ENCODE measurements around the gene CCDC88B. TPM values are rescaled to one million over a fixed set of nuclear protein-coding genes. Genes with fewer than 3 reads are reported as not detected.
A peak's percentile ranks its signal among the peaks of the same experiment; 100 is the strongest.

The CCDC88B gene
- total RNA-seq, 1 donor from 2014 or later, result 25.8 TPM

DNA sequence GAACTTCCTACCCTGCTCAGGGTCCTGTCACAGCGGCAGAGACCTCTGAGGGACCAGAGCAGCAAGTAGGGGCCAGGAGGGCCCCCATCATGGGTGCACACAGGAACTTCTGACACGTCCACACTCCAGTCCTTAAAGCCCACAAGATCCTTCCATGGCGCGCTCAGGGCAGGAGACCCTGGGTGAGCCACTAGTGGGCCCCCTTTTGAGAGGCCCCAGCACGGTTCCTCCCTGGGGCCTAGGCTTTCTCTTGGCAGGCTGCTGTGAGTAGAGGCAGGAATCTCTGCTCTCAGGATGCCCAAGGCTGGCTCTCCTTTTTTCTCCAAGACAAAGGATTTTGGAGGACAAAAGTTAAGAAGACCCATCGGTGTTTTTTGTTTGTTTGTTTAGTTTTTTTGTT is 41.3 kb downstream of the CCDC88B start:
- no peak for DNase-seq (ENCODE audit: low spot score)

DNA sequence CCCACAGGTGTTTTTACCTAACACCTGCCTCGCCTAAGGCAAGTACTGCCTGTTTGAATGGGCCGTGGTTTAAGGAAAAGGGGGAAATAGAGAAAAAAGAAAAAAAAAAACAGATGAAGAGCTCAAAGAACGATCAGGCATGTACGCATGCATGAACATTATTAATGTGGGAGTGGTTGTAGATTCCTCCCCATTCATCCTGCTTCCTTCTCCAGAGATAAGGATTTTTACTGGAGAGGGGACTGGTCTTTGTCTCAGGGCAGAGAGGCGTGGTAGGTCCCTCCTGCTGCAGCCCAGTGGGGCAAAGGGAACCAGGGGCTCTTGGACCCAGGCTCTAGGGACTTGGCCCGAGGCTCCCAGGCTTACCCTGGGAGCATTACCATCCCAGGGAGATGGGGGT is 42.0 kb downstream of the CCDC88B start:
- no peak for DNase-seq (ENCODE audit: low spot score)

DNA sequence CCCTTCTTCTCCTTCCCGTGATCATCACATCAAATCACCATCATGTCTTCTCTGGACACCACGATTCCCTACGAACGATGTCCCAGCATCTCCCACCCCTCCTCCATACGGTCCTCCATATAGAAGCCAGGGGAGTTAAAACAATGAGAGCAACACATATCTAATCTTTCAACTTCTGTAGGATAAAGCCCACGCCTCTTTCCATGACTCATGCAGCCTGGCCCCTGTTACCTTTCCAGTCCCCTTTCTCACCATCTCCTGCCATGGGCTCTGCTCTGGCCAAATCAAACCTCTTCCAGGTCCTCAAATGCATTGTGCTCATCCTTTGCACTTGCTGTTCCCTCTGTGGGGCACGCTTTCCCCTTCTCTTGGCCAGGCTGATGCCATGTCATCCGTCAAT is 42.6 kb downstream of the CCDC88B start:
- no peak for DNase-seq (ENCODE audit: low spot score)

DNA sequence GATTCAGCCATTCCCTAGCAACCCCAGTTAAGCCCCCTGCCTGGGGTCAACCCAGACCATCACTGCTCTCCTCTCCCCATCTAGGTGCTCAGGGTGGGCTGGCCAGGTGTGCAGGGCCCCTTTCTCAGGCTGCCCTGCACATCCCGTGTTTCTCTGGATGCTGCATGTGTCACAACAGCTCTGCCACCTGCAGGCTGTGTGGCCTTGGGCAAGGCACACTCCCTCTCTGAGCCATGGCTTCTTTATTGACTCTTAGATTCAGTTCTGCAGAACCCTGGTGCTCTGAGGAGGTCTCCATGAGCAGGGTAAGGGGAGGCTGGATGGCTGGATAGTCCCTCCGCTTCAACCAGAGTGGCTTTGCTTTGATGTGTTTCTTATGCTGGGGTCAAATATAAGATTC is 43.6 kb downstream of the CCDC88B start:
- DNase-seq (ENCODE audit: low spot score), result no peak

DNA sequence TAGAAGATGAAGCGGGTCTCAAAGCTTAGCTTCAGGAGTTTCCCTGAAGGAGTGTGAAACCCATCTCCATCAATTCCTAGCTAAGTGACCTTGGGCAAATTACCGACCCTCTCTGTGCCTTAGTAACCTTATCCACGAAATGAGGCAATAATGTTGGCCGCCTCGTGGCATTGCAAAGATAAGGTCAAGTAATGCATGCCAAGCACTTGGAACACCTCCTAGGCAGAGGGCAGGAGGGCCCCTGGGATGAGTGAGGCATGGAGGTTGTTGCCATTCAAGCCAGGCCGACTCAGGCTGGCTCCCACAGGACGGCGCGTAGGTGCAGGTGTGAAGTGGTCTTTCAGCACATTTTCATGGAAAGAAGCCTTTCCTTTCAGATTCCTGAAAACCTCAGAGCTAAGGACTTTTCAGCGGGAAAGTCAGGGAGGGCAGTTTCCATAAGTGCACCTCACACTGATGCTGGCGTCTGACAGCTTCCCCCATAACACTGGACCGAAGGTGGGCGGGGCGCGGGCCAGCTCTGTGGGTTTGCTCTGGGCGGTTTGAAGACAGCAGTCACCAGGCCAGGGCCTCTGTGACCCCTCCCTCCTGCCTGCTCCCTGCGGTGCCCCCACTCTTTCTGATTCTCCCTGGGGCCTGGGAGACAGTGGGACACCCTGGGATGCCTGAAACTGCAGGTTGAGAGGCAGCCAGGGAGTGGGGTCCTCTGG is 44.2 kb downstream of the CCDC88B start:
- DNase-seq (ENCODE audit: low spot score), result no peak

DNA sequence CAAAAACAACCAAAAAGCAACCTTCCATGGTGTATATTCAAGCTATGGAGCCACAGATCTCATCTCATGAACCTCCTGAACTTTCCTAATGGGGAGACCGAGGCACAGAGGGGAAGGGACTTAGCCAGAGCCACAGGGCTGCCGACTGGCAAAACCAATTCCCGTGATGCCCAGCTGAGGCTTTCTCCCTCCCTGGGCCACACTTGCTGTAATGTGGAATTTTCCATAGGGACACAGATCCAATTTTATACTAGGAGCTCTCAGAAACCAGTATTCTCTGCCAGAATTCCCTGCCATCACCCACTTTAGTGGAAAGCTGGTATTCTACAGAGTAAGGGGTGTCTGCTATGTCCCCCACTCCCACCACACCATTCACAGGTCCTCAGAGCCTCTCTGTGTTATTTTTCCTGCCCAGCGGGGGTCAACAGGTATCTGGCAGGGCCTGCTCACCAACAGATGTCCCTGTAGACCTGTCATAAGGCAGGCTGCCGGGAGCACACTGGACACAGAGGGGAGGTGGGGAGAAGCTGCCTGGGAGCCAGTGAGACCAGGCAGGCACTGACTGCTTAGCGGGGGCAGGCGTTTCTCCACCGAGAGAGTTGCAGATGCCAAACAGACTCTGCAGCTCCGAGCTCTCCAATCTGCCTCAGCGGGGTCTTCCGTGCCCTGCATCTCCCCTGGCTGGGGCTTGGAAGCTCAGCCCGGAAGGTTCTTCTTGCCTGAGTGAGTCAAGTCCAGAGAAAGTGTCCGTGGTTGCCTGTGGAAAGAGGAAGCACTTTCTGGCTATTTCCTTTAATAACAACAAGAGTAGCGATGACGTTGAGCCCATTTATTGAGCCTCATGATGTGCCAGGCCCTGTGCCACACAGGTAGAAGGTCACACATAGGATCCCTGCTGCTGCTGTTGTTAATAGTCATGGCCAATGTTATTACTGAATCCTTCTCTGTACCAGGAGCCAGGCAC is 45.3 kb downstream of the CCDC88B start:
- peak; percentile 14 for DNase-seq (ENCODE audit: low spot score)

DNA sequence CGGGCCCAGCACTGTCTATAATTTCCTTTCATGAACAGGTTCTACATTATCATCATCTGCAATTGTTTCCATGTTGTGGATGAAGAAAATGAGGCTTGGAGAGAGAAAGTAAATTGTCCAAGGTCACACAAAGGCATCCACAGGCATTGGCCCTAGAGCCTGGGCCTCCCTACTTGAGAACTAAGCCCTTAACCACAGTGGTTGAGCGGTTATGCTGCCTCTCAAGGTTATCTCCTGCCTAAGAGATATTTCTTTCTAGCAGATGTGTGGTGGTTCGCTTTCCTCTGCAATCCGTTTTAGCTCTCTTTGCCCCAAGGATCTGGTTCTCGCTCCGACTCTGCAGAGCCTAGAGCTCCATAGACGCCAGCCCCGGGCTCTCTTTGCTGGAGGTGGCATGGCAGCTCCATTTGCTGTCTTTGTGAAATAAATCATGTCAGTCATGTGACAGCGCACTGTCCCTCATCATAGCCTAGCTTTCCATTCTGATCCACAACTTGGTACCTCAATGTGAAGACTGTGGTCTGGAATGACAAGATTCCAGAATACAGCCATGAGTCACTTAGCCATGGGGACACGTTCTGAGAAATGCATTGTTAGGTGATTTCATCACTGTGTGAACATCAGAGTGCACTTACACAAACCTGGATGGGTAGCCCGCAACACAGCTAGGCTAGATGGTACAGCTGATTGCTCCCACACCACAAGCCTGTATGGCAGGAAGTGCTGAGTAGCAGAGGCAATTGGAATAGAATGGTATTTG is 46.1 kb downstream of the CCDC88B start:
- DNase-seq (ENCODE audit: low spot score), result no peak

DNA sequence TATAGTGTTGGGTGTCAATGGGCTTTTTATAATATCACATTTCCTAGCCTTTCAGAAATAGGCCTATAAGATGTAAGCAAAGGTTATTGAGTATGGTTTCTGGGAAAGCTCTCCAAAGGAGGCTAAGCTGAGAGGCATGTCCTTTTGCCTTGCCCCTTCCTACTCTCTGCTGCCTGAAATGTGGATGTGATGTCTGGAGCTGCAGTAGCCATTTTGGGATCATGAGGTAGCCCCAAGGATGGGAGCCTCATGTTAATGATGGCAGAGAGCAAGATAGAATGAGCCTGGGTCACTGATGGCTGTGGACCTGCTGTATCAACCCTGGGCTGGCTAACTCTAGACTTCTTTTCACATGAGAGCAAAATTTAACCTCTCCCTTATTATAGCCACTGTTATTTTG is 47.9 kb downstream of the CCDC88B start:
- no peak for DNase-seq (ENCODE audit: low spot score)

DNA sequence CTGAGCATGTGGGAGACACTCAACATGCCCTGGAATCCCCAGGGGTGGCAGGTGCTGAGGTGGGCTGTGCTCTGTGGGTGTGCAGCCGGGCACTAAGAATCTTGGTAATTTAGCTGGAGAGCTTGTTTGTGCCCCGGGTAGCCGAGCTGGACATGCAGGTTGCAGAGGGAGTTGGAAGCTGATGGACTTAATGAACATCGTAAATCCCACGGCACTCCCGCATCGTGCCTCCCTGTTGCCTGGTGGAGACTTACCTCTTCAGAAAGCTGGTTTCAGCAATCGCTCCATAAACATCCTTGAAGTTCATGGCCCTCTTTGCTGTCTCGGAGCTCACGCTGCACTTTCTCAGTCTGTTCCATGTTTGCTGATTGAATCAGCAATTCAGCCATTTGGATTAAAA is 48.9 kb downstream of the CCDC88B start:
- DNase-seq (ENCODE audit: low spot score), result no peak

DNA sequence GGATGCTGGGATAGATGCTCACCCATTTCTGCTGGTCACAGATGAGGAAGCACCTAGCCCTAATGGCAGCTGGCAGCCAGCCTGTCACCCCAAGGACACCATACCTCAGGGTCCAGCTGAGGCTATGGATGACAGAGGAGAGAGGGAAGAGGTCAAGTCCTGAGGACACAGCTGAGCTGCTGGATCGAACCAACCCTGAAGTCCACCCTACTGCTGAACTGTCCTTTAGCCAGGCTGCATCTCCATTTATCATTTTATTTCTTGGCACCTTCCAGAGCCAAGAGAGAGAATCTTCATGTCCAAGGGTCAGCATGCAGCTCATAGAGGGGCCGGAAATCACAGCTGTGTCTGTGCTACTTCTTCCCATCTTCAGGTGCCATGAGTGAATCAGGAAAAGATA is 49.8 kb downstream of the CCDC88B start:
- DNase-seq (ENCODE audit: low spot score), result no peak

DNA sequence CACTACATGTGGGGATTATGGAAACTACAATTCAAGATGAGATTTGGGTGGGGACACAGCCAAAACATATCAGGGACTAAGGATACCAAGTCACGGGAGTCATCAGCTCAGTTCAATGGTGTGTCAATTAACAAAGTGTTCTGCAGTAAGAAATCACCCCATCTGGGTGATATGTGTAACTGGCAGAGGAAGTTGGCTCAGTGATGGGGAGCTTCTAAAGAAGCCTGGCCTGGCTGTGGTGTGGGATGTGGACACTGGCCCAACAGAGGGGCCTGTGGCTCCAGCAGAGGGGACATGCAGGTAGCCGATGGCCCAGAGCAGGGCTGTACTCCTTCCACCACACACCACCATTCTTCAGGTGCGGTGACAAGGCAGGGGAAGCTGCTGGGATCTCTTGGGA is 50.6 kb downstream of the CCDC88B start:
- no peak for DNase-seq (ENCODE audit: low spot score)

DNA sequence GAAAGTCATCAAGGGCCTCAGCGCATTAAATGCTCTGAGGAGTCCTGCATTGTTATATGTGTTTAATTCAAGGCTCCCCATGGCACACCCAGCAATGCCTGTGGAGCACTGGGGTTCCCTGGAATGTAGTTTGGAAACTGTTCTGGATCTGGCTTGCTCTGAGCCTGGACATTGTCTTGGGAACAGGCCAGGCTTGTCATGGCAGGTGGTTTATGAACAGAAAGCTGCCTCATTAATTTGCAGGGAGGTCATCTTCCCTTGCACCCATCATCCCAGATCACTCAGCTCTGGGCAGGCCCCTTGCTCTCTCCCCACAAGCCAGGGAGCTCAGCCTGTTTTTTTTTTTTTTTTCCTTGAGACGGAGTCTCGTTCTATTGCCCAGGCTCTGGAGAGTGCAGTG is 51.8 kb downstream of the CCDC88B start:
- no peak for DNase-seq (ENCODE audit: low spot score)

DNA sequence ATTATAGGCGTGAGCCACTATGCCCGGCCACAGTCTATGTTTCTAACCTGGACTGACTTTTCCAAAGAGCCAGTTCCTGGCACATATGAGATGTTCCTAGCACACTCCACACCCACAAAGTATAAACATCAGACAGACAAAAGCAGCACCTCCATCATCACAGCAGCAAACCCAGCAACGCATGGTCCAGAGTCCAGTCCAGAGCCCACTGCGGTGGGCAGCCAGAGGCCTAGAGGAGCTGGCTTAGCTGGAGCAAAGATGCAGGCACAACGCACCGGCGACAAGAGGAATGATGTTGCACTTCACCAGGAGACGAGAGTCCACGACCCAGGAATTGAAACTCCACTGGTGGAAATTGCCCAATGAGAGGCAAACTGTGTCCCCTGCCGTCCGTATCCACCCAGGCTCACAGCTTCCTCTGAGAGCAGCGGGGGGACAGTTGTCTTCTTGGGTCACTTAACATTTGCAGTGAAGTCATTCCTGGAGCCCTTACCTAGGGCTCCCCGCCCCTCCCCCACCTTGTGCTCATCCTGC is 55.6 kb downstream of the CCDC88B start:
- no peak for DNase-seq (ENCODE audit: low spot score)

DNA sequence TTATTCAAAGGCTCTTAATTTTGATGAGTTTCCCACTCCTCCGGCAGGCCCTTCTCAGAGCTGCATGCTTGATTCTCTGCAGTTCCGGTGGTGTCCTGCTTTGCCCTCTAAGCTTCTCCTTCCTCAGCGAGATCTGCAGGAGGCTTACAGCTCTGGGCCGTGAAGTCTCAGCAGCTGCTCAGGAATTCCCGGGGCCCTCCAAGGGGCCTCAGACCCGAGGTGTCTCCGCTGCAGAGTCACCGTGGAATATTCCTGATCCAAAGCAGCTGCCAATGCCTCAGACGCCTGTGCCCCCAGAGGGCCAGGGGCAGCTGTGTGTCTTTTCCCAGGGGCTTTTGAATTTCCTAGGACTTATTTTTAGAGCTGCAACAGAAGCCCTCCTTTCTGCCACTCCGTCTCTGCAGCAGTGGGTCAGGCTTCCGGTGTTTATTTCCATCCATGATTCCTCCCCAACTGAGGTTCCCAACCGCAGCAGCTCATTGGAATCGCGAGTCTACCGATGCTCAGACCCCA is 56.1 kb downstream of the CCDC88B start:
- no peak for DNase-seq (ENCODE audit: low spot score)

DNA sequence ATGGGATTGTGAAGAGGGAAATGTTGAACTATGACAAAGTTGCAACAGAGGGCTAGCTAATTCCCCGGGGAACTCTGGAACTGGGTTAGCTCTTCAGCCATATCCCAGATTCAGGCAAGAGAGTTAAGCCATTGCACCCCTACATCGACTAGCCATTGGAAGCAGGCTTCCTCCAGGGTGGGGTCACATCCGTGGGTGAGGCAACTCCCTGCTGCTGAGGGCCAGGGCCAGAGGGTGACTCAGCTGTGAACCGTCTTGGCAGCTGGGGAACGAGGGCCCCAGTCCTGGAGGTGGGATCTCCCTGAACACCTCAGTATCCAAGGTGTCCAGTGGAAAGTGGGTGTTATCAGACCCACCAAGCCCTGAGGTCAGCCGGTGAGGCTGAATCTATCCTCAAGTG is 60.1 kb downstream of the CCDC88B start:
- no peak for DNase-seq (ENCODE audit: low spot score)

DNA sequence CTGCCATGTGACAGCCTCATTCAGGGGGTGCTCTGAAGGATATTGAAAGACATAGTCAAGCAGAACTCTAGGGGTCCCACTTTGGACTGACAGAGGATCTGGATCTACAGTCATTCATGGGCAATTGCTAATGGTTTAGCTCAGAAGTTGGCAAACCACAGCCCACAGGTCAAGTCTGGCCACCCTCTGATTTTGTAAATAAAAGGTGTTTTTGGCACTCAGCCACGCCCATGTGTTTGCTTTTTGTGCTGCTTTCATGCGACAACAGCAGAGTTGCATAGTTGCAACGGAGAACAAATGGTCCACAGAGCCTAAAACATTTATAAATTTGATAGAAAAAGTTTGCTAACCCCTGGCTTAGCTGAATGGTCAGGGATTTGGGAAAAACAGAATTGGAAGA is 60.7 kb downstream of the CCDC88B start:
- no peak for DNase-seq (ENCODE audit: low spot score)

DNA sequence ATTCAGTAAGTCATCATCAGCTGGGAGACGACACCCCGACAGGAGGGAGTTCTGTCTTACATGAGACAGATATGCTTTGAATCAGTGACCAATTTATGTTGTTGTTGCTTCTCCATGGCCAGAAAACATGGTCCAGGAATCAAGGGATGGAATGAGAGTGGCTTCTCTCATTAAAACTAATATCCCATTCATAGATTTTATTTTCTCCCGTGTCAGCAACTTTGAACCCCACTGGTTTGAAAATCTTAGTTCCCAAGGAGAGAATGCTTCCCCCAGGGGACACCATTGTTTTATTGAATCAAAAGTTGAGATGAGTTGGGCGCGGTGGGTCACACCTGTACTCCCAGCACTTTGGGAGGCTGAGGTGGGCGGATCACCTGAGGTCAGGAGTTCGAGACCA is 61.8 kb downstream of the CCDC88B start:
- no peak for DNase-seq (ENCODE audit: low spot score)

DNA sequence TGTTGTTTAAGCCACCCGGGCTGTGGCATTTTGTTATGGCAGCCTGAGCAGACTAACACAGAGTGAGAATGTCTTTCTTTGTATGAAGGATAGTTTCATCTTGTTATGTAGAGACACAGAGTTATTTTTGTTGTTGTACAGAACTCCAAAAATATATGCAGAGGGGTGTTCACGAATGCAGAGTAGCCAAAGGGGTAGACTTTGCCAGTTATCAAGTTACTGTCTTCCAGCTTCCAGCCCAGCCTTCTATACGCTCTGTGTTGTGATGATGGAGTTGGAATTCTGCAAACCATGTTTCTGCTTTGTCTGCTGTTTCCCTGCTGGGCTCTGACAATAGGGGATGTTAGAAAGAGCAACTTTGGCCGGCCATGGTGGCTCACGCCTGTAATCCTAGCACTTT is 63.1 kb downstream of the CCDC88B start:
- DNase-seq (ENCODE audit: low spot score), result no peak

DNA sequence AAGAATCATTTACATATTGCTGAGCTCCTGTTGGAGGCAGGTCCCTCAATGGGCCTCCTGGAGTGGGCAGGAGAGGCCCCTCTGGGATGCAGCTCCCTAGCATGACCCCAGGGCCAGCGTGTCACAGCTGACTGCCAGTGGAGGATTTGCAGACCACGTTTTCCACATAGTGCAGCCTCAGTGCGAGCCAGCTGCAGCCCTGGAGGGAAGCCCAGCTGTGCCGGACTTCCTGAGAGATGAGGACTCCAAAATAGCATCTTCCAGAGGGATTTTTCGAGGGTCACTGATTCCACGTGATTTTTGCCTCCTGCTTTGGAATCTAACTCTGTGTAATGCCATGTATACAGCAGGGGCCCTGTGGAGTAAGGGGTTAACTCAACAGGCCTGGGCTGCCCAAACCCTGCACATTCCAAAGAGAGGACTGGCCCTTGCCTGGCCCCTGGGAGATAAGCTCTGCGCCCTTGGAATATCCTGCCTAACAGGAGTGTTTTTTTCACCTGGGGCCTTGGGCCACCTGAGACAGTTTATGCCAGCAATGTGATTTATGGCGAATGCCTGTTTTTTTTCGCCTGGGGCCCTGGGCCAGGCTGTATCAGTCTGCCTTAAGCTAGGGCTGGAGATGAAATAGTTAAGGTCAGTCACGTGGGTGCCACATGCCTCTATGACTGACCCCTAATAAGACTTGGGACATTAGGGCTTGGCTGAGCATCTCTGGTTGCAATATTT is 66.4 kb downstream of the CCDC88B start:
- DNase-seq (ENCODE audit: low spot score), result peak; percentile 60

Measured in mucosa of gallbladder (tissue), 1 donor.